GM19324 (cell line): ENCODE data around the gene MCFD2.

Experiments used
- ATAC-seq: cut with Tn5 transposase; IDR thresholded peaks from one replicate; pipeline ENCODE4 v1.9.1; 2021; ENCODE audit warnings: mild to moderate bottlenecking, moderate library complexity; ENCODE audit not compliant: unreplicated experiment, low FRiP score

Gene MCFD2

GRCh38 chr2:46939626-46940359 lies 24.2 kb upstream of the MCFD2 start:
- ATAC-seq, result no peak

GRCh38 chr2:46937471-46937901 lies 21.9 kb upstream of the MCFD2 start:
- no peak for ATAC-seq

- ATAC-seq, result no peak
These were observed 21.0 kb upstream of the MCFD2 start for GRCh38 chr2:46936566-46936965.

- no peak for ATAC-seq
These were observed 19.5 kb upstream of the MCFD2 start for GRCh38 chr2:46935071-46935470.

- no peak for ATAC-seq
These were observed 14.0 kb upstream of the MCFD2 start for GRCh38 chr2:46929612-46930011.

- ATAC-seq, result no peak
These were observed 11.3 kb upstream of the MCFD2 start for GRCh38 chr2:46926863-46927262.

GRCh38 chr2:46925474-46926351 lies 10.1 kb upstream of the MCFD2 start:
- no peak for ATAC-seq

GRCh38 chr2:46924608-46925007 lies 9.0 kb upstream of the MCFD2 start:
- no peak for ATAC-seq

GRCh38 chr2:46924038-46924437 lies 8.4 kb upstream of the MCFD2 start:
- ATAC-seq, result no peak

- ATAC-seq, result no peak
These were observed 7.5 kb upstream of the MCFD2 start for GRCh38 chr2:46923041-46923528.

GRCh38 chr2:46922606-46923005 lies 7.0 kb upstream of the MCFD2 start:
- no peak for ATAC-seq

GRCh38 chr2:46921676-46922448 lies 6.3 kb upstream of the MCFD2 start:
- no peak for ATAC-seq

GRCh38 chr2:46917628-46918027 lies 2.0 kb upstream of the MCFD2 start:
- ATAC-seq, result no peak

- peak; percentile 95 for ATAC-seq
These were observed 415 bp upstream of the MCFD2 start for GRCh38 chr2:46915811-46916630.

GRCh38 chr2:46914578-46915230 lies 902 bp downstream of the MCFD2 start:
- no peak for ATAC-seq

GRCh38 chr2:46913471-46914381 lies 1.9 kb downstream of the MCFD2 start:
- ATAC-seq, result no peak

- ATAC-seq, result peak; percentile 88
These were observed 5.7 kb downstream of the MCFD2 start for GRCh38 chr2:46909771-46910419.

- ATAC-seq, result no peak
These were observed 6.5 kb downstream of the MCFD2 start for GRCh38 chr2:46909150-46909549.
